ENCODE results near the gene DEPDC4.

GRCh38 chr12:100267603-100268281 lies 863 bp upstream of the DEPDC4 start:
- no peak for TF ChIP-seq CTCF (IDR thresholded peaks at IDR 0.05; ENCODE audit: poor library complexity, severe bottlenecking)
- no peak for TF ChIP-seq POLR2AphosphoS5 (IDR thresholded peaks at IDR 0.05)
- TF ChIP-seq EP300 (conservative IDR thresholded peaks at IDR 0.05; ENCODE audit: poor library complexity, severe bottlenecking), result no peak
- TF ChIP-seq MXI1 (conservative IDR thresholded peaks at IDR 0.05; ENCODE audit: poor library complexity, severe bottlenecking), result no peak
- TF ChIP-seq TAF1 (IDR thresholded peaks at IDR 0.05; ENCODE audit: low read depth), result peak; percentile 37

Measured in neural cell (in vitro differentiated cells).